ENCODE data around the gene BIRC7.
A peak's percentile ranks its signal among the peaks of the same experiment; 100 is the strongest.

DNA sequence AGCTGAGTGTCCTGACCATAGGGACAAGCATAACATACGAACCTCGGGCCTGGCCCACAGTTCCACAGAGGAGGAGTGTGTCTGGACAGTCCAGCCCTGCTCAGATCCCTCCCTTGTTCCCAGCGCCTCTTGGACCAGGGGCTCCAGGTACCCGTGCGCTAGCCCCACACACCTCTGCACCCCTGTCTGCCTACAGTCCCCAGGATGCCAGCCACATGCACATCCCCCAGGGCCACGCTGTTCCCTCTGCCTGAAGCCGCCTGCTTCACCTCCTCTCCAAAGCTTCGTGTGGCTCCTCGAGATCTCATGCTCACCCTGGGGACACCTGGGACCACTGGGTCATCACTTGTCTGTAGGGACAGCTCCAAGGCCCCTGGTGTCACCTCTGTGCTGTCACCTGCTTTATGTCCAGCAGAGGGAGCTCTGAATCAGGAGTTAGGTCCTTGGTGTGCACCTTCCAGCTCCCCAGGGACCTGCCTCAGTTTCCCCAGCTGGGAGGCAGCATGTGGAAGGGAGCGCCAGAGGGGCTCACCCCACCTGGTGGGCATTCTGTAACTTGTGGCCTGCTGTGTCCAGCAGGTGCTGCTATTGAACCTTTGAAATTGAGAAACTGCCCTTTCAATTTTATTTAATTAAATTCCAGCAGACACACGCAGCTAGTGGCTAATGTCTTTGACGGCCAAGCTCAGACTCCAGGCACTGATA is 12.4 kb upstream of the BIRC7 start:
- TF ChIP-seq, protein P1, sequence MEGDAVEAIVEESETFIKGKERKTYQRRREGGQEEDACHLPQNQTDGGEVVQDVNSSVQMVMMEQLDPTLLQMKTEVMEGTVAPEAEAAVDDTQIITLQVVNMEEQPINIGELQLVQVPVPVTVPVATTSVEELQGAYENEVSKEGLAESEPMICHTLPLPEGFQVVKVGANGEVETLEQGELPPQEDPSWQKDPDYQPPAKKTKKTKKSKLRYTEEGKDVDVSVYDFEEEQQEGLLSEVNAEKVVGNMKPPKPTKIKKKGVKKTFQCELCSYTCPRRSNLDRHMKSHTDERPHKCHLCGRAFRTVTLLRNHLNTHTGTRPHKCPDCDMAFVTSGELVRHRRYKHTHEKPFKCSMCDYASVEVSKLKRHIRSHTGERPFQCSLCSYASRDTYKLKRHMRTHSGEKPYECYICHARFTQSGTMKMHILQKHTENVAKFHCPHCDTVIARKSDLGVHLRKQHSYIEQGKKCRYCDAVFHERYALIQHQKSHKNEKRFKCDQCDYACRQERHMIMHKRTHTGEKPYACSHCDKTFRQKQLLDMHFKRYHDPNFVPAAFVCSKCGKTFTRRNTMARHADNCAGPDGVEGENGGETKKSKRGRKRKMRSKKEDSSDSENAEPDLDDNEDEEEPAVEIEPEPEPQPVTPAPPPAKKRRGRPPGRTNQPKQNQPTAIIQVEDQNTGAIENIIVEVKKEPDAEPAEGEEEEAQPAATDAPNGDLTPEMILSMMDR (conservative IDR thresholded peaks at IDR 0.05; ENCODE audit: low read depth, low read length) = peak; percentile 65
- no peak for TF ChIP-seq MAZ (IDR thresholded peaks at IDR 0.05; ENCODE audit: borderline replicate concordance, low read depth, low read length)
- no peak for TF ChIP-seq CEBPB (IDR thresholded peaks at IDR 0.05; ENCODE audit: low read depth, low read length)
- TF ChIP-seq RFX5 (IDR thresholded peaks at IDR 0.05; ENCODE audit: low read depth, low read length) = no peak
- TF ChIP-seq POLR2A (IDR thresholded peaks at IDR 0.05; ENCODE audit: low read depth, low read length) = 0 out of 2 replicates have a peak, but pooled peaks have one; percentile 20
- peak; percentile 63 for TF ChIP-seq SMC3 (IDR thresholded peaks at IDR 0.05; ENCODE audit: low read depth, low read length)

Measured in IMR-90 (cell line).